CD14-positive monocyte (primary cell): ENCODE data around the gene INO80. TPM values are rescaled to one million over a fixed set of nuclear protein-coding genes. Genes with fewer than 3 reads are reported as not detected.

Experiments used
- DNase-seq, 3 donors: peaks; one replicate each; pipeline ENCODE4 v3.0.0-alpha.2; 2011 to 2022
- H2AFZ ChIP-seq: 2 replicates; pipeline ENCODE4 v1.6.0; 2012; ENCODE audit warnings: mild to moderate bottlenecking, low read depth, low read length, inconsistent platforms; ENCODE audit not compliant: insufficient read depth, poor library complexity, severe bottlenecking
- H3K27ac ChIP-seq, 2 donors: 1 replicate in 1 of 2; 2 replicates in 1 of 2; pipeline ENCODE4 v1.5.1; 2012 to 2013; ENCODE audit warnings: low read length in 2 of 2, control low read depth in 1 of 2, inconsistent platforms in 1 of 2, low read depth in 1 of 2, mild to moderate bottlenecking in 1 of 2
- H3K27me3 ChIP-seq, 2 donors: one replicate each; pipeline versions ENCODE4 v1.6.0 to v1.6.1; 2011 to 2013; ENCODE audit warnings: low read length in 2 of 2; ENCODE audit not compliant: control insufficient read depth in 2 of 2, insufficient read depth in 2 of 2
- H3K36me3 ChIP-seq, 2 donors: replicated peaks in 1 of 2; 1 replicate in 1 of 2; 2 replicates in 1 of 2; pipeline versions ENCODE4 v1.5.1 to v1.6.1; 2012 to 2013; ENCODE audit warnings: low read length in 2 of 2, control low read depth in 1 of 2, inconsistent platforms in 1 of 2, mild to moderate bottlenecking in 1 of 2; ENCODE audit not compliant: insufficient read depth in 2 of 2, control insufficient read depth in 1 of 2
- H3K4me1 ChIP-seq, 2 donors: 1 replicate in 1 of 2; 2 replicates in 1 of 2; pipeline versions ENCODE4 v1.5.1 to v1.6.1; 2012 to 2013; ENCODE audit warnings: low read length in 2 of 2, control low read depth in 1 of 2, inconsistent platforms in 1 of 2, mild to moderate bottlenecking in 1 of 2, moderate library complexity in 1 of 2; ENCODE audit not compliant: insufficient read depth in 2 of 2, control insufficient read depth in 1 of 2
- H3K4me2 ChIP-seq: replicated peaks from 2 replicates; pipeline ENCODE3; 2012; ENCODE audit warnings: low read length, moderate library complexity, mild to moderate bottlenecking; ENCODE audit not compliant: poor library complexity, severe bottlenecking; ENCODE audit errors: extremely low read depth
- H3K4me3 ChIP-seq, 3 experiments: fragments of 200-600 bp in 1 of 3; sonication (generic) in 1 of 3; replicated peaks in 1 of 3; 1 replicate in 2 of 3; 2 replicates in 1 of 3; pipeline ENCODE4 v1.5.1; 2011 to 2013; ENCODE audit warnings: low read length in 3 of 3, mild to moderate bottlenecking in 3 of 3, control low read depth in 2 of 3, low read depth in 2 of 3, inconsistent platforms in 1 of 3, moderate library complexity in 1 of 3
- H3K79me2 ChIP-seq: 2 replicates; pipeline ENCODE4 v1.6.0; 2012; ENCODE audit warnings: mild to moderate bottlenecking, control low read depth, inconsistent platforms, low read length, moderate library complexity; ENCODE audit not compliant: insufficient read depth
- H3K9ac ChIP-seq: 2 replicates; pipeline ENCODE4 v1.6.0; 2017; ENCODE audit warnings: low read length, mild to moderate bottlenecking; ENCODE audit not compliant: insufficient read depth, poor library complexity, severe bottlenecking
- H3K9me3 ChIP-seq, 2 donors: replicated peaks in 1 of 2; 1 replicate in 1 of 2; 2 replicates in 1 of 2; pipeline versions ENCODE4 v1.5.1 to v1.6.1; 2012 to 2013; ENCODE audit warnings: low read length in 2 of 2, control low read depth in 1 of 2; ENCODE audit not compliant: control insufficient read depth in 1 of 2, insufficient read depth in 1 of 2
- H4K20me1 ChIP-seq: 2 replicates; pipeline ENCODE4 v1.6.0; 2012; ENCODE audit warnings: mild to moderate bottlenecking, low read length, control low read depth, moderate library complexity; ENCODE audit not compliant: insufficient read depth
- H3K27ac Mint-ChIP-seq, 7 donors: one replicate each; pipeline ENCODE4 v1.8.0; 2020; ENCODE audit warnings: mild to moderate bottlenecking in 7 of 7, mixed read lengths in 7 of 7, moderate library complexity in 6 of 7, inconsistent platforms in 2 of 7
- H3K27me3 Mint-ChIP-seq, 3 donors: one replicate each; pipeline ENCODE4 v1.8.0; 2021 to 2022; ENCODE audit warnings: low read depth in 3 of 3, mild to moderate bottlenecking in 3 of 3, mixed read lengths in 3 of 3, moderate library complexity in 3 of 3, inconsistent platforms in 1 of 3
- H3K36me3 Mint-ChIP-seq, 2 donors: one replicate each; pipeline ENCODE4 v1.8.0; 2020; ENCODE audit warnings: mixed read lengths in 2 of 2, inconsistent platforms in 1 of 2, mild to moderate bottlenecking in 1 of 2
- H3K4me1 Mint-ChIP-seq: one replicate; pipeline ENCODE4 v1.8.0; 2020; ENCODE audit warnings: mild to moderate bottlenecking, mixed read lengths
- H3K4me3 Mint-ChIP-seq, 2 donors: one replicate each; pipeline ENCODE4 v1.8.0; 2020; ENCODE audit warnings: mild to moderate bottlenecking in 2 of 2, mixed read lengths in 2 of 2, moderate library complexity in 1 of 2
- H3K9me3 Mint-ChIP-seq, 7 donors: one replicate each; pipeline ENCODE4 v1.8.0; 2020 to 2022; ENCODE audit warnings: mixed read lengths in 7 of 7, mild to moderate bottlenecking in 6 of 7, moderate library complexity in 6 of 7, inconsistent platforms in 2 of 7
- WGBS: methylation state at CpG from one replicate; pipeline ENCODE4 v1.1.5; 2013; ENCODE audit warnings: missing lambda C conversion rate; ENCODE audit not compliant: insufficient coverage; 5-methylcytosine and 5-hydroxymethylcytosine counted together
- intact Hi-C, 2 donors: fragments of 100-400 bp; cut with micrococcal nuclease; formaldehyde crosslinking; loops; one replicate each; pipeline versions ENCODE4 v1.15.0 to v1.15.1; 2023
- polyA plus RNA-seq, 3 donors: library from polyadenylated mRNA; depleted of rRNA in 1 of 3; unstranded in 2 of 3; stranded (reverse) in 1 of 3; fragments of 300-500 nt in 2 of 3; fragments of >200 nt in 1 of 3; fragmentation: Illumina TruSeq in 2 of 3; gene quantifications; 1 replicate in 2 of 3; 2 replicates in 1 of 3; pipeline ENCODE4 v1.2.3, GENCODE V29; 2012 to 2021
- TF ChIP-seq, protein P1 (sequence below): fragments of 200-600 bp; IDR thresholded peaks from one replicate; pipeline ENCODE4 v1.8.0; 2022; ENCODE audit warnings: antibody characterized with exemption, mild to moderate bottlenecking

INO80 gene
- polyA plus RNA-seq, 3 donors = 2.3 to 13.1 (median 2.4) TPM

GRCh38 chr15:41019174-41019573 lies 96.9 kb downstream of the INO80 start:
- Mint-ChIP-seq H3K4me3 (no peak overlapping the region), H3K27ac (peak overlapping the region in 1 of 7 donors; percentile 54)
- no peak overlapping the region for H3K9ac ChIP-seq

DNA sequence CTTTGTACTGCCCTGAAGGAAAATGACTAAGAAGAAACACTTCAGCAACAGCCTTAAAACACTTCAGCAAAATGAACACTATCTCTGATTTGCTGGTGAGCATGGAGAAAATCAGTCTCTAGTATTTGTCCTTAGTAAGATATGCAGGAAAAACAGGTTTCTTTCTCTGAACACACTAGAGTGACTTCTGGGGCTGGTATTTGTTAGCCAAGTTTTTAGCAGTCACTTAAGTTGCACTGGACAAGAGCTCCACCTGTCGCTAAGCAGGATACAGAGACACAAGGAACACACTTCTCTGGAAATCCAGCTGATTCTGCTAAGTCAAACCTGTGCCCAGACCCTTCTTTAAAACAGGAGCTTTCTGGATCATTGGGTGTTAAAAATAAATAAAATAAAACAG lies 97.5 kb downstream of the INO80 start:
- Histone ChIP-seq H3K4me1 (peaks cover 30 to 44% of the 10 kb centered on the region in 2 donors), H3K9me3 (no peaks in the 10 kb centered on the region), H2AFZ (no peak overlapping the region), H3K4me3 (no peak overlapping the region), H4K20me1 (no peaks in the 10 kb centered on the region), H3K36me3 (peaks cover 23 to 80% of the 10 kb centered on the region in 2 donors), H3K9ac (no peak overlapping the region), H3K27me3 (no peaks in the 10 kb centered on the region), H3K4me2 (no peak overlapping the region), H3K27ac (peak overlapping the region in 1 of 2 donors; percentile 75), H3K79me2 (peaks cover 4% of the 10 kb centered on the region)
- H3K36me3 Mint-ChIP-seq = peaks cover 45 to 58% of the 10 kb centered on the region in 2 donors
- DNase-seq = no peak
- no peaks in the 10 kb centered on the region for H3K9me3 Mint-ChIP-seq
- WGBS = 80% methylated on average over 1 of the region's 1 CpG
- H3K4me1 Mint-ChIP-seq = peaks cover 43% of the 10 kb centered on the region
- H3K4me3 Mint-ChIP-seq = no peak overlapping the region
- intact Hi-C loops = no loop called here
- TF ChIP-seq, protein P1, sequence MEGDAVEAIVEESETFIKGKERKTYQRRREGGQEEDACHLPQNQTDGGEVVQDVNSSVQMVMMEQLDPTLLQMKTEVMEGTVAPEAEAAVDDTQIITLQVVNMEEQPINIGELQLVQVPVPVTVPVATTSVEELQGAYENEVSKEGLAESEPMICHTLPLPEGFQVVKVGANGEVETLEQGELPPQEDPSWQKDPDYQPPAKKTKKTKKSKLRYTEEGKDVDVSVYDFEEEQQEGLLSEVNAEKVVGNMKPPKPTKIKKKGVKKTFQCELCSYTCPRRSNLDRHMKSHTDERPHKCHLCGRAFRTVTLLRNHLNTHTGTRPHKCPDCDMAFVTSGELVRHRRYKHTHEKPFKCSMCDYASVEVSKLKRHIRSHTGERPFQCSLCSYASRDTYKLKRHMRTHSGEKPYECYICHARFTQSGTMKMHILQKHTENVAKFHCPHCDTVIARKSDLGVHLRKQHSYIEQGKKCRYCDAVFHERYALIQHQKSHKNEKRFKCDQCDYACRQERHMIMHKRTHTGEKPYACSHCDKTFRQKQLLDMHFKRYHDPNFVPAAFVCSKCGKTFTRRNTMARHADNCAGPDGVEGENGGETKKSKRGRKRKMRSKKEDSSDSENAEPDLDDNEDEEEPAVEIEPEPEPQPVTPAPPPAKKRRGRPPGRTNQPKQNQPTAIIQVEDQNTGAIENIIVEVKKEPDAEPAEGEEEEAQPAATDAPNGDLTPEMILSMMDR = no peak
- no peaks in the 10 kb centered on the region for H3K27me3 Mint-ChIP-seq
- no peak overlapping the region for H3K27ac Mint-ChIP-seq

More at GRCh38 chr15:41019174-41019573, 96.9 kb downstream of the INO80 start:
- DNase-seq = no peak
- Mint-ChIP-seq H3K36me3 (peaks cover 46 to 63% of the 10 kb centered on the region in 2 donors), H3K9me3 (no peaks in the 10 kb centered on the region), H3K27me3 (no peaks in the 10 kb centered on the region), H3K4me1 (peaks cover 38% of the 10 kb centered on the region)
- no CpG with 5 or more reads among the region's 5 CpGs for WGBS
- Histone ChIP-seq H3K79me2 (peaks cover 4% of the 10 kb centered on the region), H3K27me3 (no peaks in the 10 kb centered on the region), H3K4me3 (no peak overlapping the region), H4K20me1 (no peaks in the 10 kb centered on the region), H2AFZ (no peak overlapping the region), H3K36me3 (peaks cover 25 to 84% of the 10 kb centered on the region in 2 donors), H3K4me2 (no peak overlapping the region), H3K27ac (no peak overlapping the region), H3K4me1 (peaks cover 26 to 37% of the 10 kb centered on the region in 2 donors), H3K9me3 (no peaks in the 10 kb centered on the region)
- intact Hi-C loops = no loop called here
- TF ChIP-seq, protein P1 = no peak
